ENCODE results near the gene MEF2B.

DNA sequence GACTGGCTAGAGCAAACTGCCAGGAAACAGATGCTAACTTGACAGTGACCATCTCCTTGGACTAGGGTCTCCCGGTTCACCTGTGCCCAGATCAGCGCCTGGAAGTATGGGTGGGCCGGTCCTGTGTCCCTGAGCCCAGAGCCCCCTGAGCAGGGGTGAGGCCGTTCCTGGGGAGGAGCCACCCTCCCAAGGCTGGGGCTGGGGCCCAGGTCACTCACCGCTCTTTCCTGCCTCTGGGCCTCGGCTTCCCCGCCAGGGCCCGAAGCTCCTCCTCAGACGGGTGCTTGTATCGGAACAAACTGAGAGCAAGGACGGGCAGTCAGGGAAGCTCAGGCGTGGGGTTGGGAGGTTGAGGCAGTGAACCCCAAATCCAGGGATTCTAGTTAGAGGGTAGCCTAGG, 37.2 kb downstream of the MEF2B start:
- TF ChIP-seq, protein P1, sequence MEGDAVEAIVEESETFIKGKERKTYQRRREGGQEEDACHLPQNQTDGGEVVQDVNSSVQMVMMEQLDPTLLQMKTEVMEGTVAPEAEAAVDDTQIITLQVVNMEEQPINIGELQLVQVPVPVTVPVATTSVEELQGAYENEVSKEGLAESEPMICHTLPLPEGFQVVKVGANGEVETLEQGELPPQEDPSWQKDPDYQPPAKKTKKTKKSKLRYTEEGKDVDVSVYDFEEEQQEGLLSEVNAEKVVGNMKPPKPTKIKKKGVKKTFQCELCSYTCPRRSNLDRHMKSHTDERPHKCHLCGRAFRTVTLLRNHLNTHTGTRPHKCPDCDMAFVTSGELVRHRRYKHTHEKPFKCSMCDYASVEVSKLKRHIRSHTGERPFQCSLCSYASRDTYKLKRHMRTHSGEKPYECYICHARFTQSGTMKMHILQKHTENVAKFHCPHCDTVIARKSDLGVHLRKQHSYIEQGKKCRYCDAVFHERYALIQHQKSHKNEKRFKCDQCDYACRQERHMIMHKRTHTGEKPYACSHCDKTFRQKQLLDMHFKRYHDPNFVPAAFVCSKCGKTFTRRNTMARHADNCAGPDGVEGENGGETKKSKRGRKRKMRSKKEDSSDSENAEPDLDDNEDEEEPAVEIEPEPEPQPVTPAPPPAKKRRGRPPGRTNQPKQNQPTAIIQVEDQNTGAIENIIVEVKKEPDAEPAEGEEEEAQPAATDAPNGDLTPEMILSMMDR (IDR thresholded peaks at IDR 0.05): no peak
- no peak for TF ChIP-seq ZFX (IDR thresholded peaks at IDR 0.05; ENCODE audit: borderline replicate concordance)

Measured in 22Rv1 (cell line).